ENCODE results near the gene MARCHF10.

The MARCHF10 gene

DNA sequence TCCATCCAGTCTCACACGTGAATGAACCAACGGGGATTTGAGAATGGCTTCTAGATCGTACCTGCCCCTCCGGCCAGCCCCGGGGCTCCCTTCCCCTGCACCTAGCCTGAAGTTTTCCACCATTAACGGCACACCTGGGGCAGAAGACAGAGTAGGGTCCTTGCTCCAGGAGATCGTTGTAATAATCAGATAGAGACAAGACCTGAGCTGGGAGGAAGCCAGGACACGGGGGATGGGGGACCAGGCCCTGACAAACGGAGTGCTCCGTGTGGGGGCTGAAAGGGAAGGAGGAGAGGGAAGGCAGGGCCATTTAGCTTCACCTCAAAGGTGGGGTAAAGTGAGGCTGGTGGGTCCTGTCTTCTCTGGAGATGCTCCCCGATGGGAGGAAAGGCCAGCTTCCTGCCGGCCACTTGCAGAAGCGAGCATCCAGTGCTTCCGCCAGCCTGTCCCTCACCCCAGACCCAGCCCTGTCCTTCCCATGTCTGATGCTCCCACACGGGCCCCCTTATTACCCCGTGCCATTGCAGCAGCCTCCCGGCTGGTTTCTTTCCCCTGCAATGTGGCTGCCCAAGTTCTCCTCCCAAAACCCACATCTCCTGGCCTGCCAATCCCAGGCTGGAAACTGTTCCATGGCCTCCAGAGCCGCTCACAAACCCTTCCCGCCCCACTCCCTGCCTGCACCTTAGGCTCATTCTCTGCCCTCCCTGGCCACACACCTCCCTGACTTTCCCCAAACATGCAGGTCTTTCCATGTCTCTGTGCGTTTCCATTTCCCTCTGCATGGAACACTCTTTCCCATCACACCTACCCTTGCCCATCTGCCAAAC lies 101.3 kb downstream of the MARCHF10 start:
- peaks cover 19% of the 10 kb centered on the region for H3K9me3 ChIP-seq (ENCODE audit: insufficient read depth, low read length)
- no peak overlapping the region for H3K9ac ChIP-seq (ENCODE audit: insufficient read length, low read depth)
- DNase-seq (ENCODE audit: low read depth, low spot score) = no peak
- H3K36me3 ChIP-seq (ENCODE audit: insufficient read depth, insufficient read length, low read length) = no peaks in the 10 kb centered on the region
- peaks cover 75% of the 10 kb centered on the region for H3K27me3 ChIP-seq (ENCODE audit: insufficient read depth, insufficient read length)
- H3K4me3 ChIP-seq (ENCODE audit: insufficient read length, low read depth) = no peak overlapping the region
- no peak for TF ChIP-seq SUZ12 (IDR thresholded peaks at IDR 0.05; ENCODE audit: extremely low read depth, insufficient read depth, insufficient read length)
- TF ChIP-seq ZNF274 (IDR thresholded peaks at IDR 0.05; ENCODE audit: low read depth, low read length) = no peak
- no peak for TF ChIP-seq YY1 (IDR thresholded peaks at IDR 0.05; ENCODE audit: insufficient read depth, insufficient read length)
- peaks cover 23% of the 10 kb centered on the region for H3K4me1 ChIP-seq (ENCODE audit: insufficient read depth, insufficient read length)

DNA sequence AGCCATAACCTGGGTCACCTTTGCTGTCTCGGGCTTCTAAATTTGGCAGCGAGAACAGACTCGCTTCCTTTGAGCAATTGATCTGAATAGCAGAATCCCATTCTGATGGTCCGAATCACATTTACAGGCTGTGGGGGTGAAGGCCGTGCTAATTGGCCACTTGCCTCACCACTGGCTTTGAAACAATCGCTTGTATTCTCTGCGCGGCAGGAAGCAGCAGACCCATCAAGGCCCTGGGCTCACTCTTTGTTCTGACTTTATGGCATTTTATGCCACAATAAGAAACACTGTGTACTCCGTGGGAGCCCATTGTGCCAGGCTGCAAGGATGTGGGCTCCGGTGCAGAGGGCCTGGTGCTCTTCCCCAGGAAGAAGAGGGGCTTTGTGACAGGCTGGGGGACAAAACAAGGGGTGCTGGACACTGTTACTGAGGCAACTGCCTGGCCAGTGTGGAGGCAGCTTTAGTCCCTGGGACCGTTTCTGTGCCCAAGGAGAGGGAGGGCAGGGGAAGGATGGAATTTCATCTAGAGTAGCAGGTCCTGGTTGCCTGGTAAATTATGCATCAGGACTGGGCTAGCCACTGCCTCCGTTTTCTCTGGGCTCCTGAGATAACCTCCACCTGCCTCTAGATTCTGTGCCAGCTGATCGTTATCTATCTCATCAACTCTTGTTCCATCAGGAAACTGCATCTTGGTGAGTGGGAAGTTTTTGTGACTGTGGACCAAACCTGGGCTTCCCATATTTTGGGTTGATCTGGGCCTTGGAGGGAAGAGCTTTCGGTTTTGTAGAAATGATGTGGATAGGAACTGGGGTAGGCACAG lies 102.1 kb downstream of the MARCHF10 start:
- Histone ChIP-seq H3K36me3 (ENCODE audit: insufficient read depth, insufficient read length, low read length) (no peaks in the 10 kb centered on the region), H3K4me1 (ENCODE audit: insufficient read depth, insufficient read length) (peaks cover 20% of the 10 kb centered on the region), H3K9me3 (ENCODE audit: insufficient read depth, low read length) (peaks cover 19% of the 10 kb centered on the region), H3K27me3 (ENCODE audit: insufficient read depth, insufficient read length) (peaks cover 78% of the 10 kb centered on the region), H3K9ac (ENCODE audit: insufficient read length, low read depth) (peak overlapping the region; percentile 79), H3K4me3 (ENCODE audit: insufficient read length, low read depth) (peak overlapping the region; percentile 48)
- DNase-seq (ENCODE audit: low read depth, low spot score) = peak; percentile 63
- TF ChIP-seq ZNF274 (IDR thresholded peaks at IDR 0.05; ENCODE audit: low read depth, low read length) = no peak
- TF ChIP-seq SUZ12 (IDR thresholded peaks at IDR 0.05; ENCODE audit: extremely low read depth, insufficient read depth, insufficient read length) = no peak
- TF ChIP-seq YY1 (IDR thresholded peaks at IDR 0.05; ENCODE audit: insufficient read depth, insufficient read length) = no peak

GRCh38 chr17:62705156-62705777 lies 102.8 kb downstream of the MARCHF10 start:
- H3K4me1 ChIP-seq (ENCODE audit: insufficient read depth, insufficient read length) = peaks cover 20% of the 10 kb centered on the region

DNA sequence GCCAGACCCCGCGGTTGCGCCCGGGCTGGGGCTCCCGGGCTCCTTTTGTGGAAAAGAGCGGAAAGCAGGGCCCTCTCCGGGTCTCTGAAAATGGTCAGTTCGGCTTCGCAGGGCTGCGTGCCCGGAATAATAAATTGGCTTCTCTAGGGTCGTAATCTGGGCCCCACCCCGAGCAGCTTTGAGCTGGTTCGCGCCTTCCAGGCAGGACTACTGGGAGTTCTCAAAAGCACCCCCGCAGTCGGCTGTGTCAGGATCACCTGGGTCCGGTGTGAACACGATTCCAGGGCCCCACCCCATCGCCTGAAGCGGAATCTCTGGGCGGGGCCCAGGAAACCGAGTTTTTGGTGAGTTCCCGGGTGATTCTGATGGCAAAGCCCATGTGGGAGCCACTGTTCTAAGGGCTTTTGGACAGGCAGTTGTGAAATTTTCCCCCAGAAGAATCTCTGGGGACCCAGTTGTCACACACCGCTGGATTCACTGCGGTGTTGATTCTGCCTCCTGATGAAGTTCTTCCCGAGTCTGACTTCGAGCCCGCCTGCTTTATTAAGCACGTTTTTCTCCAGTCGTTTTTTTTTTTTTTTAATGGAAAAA lies 103.6 kb downstream of the MARCHF10 start:
- no peak for TF ChIP-seq YY1 (IDR thresholded peaks at IDR 0.05; ENCODE audit: insufficient read depth, insufficient read length)
- no peak for TF ChIP-seq ZNF274 (IDR thresholded peaks at IDR 0.05; ENCODE audit: low read depth, low read length)
- no peak for TF ChIP-seq SUZ12 (IDR thresholded peaks at IDR 0.05; ENCODE audit: extremely low read depth, insufficient read depth, insufficient read length)
- peak overlapping the region; percentile 79 for H3K9ac ChIP-seq (ENCODE audit: insufficient read length, low read depth)
- H3K36me3 ChIP-seq (ENCODE audit: insufficient read depth, insufficient read length, low read length) = no peaks in the 10 kb centered on the region
- peaks cover 19% of the 10 kb centered on the region for H3K9me3 ChIP-seq (ENCODE audit: insufficient read depth, low read length)
- no peak for DNase-seq (ENCODE audit: low read depth, low spot score)
- peak overlapping the region; percentile 48 for H3K4me3 ChIP-seq (ENCODE audit: insufficient read length, low read depth)
- peaks cover 72% of the 10 kb centered on the region for H3K27me3 ChIP-seq (ENCODE audit: insufficient read depth, insufficient read length)
- peaks cover 20% of the 10 kb centered on the region for H3K4me1 ChIP-seq (ENCODE audit: insufficient read depth, insufficient read length)

More at GRCh38 chr17:62705156-62705777, 102.8 kb downstream of the MARCHF10 start:
- peak overlapping the region; percentile 48 for H3K4me3 ChIP-seq (ENCODE audit: insufficient read length, low read depth)
- H3K36me3 ChIP-seq (ENCODE audit: insufficient read depth, insufficient read length, low read length) = no peaks in the 10 kb centered on the region
- peaks cover 19% of the 10 kb centered on the region for H3K9me3 ChIP-seq (ENCODE audit: insufficient read depth, low read length)
- no peak for DNase-seq (ENCODE audit: low read depth, low spot score)
- peaks cover 76% of the 10 kb centered on the region for H3K27me3 ChIP-seq (ENCODE audit: insufficient read depth, insufficient read length)
- H3K9ac ChIP-seq (ENCODE audit: insufficient read length, low read depth) = peak overlapping the region; percentile 79
- TF ChIP-seq SUZ12 (IDR thresholded peaks at IDR 0.05; ENCODE audit: extremely low read depth, insufficient read depth, insufficient read length) = no peak
- no peak for TF ChIP-seq YY1 (IDR thresholded peaks at IDR 0.05; ENCODE audit: insufficient read depth, insufficient read length)

GRCh38 chr17:62703776-62704380 lies 104.2 kb downstream of the MARCHF10 start:
- Histone ChIP-seq H3K36me3 (ENCODE audit: insufficient read depth, insufficient read length, low read length) (no peaks in the 10 kb centered on the region), H3K4me1 (ENCODE audit: insufficient read depth, insufficient read length) (peaks cover 20% of the 10 kb centered on the region), H3K9me3 (ENCODE audit: insufficient read depth, low read length) (peaks cover 17% of the 10 kb centered on the region), H3K4me3 (ENCODE audit: insufficient read length, low read depth) (peak overlapping the region; percentile 48), H3K9ac (ENCODE audit: insufficient read length, low read depth) (peak overlapping the region; percentile 79), H3K27me3 (ENCODE audit: insufficient read depth, insufficient read length) (peaks cover 72% of the 10 kb centered on the region)
- TF ChIP-seq ZNF274 (IDR thresholded peaks at IDR 0.05; ENCODE audit: low read depth, low read length) = no peak
- TF ChIP-seq YY1 (IDR thresholded peaks at IDR 0.05; ENCODE audit: insufficient read depth, insufficient read length) = no peak
- no peak for TF ChIP-seq SUZ12 (IDR thresholded peaks at IDR 0.05; ENCODE audit: extremely low read depth, insufficient read depth, insufficient read length)
- peak; percentile 40 for DNase-seq (ENCODE audit: low read depth, low spot score)

DNA sequence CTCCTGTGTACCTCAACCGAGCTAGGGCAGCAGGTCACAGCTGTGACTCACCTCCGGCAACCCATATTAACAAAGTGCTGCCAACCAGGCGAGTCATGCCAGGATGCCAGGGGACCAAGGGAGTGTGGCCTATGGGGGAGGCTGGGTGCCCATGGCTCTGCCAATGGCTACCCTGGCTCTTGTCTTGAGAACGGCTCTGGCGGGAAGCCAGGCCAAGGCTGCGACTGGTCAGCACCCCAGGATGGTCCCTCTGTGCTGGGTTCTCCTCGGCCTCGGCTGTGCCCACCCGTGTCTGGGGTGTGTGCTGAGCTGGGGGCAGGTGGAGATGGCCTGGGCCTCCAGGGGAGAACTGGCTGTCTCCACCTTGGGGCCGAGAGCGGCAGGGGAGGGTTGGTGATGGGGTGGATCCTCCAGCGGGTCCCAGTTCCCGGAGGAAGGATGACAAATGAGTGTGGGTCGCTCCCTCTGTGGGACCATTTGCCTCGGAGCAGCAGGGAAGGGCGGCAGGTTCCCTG lies 104.8 kb downstream of the MARCHF10 start:
- TF ChIP-seq YY1 (IDR thresholded peaks at IDR 0.05; ENCODE audit: insufficient read depth, insufficient read length) = no peak
- DNase-seq (ENCODE audit: low read depth, low spot score) = no peak
- Histone ChIP-seq H3K4me3 (ENCODE audit: insufficient read length, low read depth) (peak overlapping the region; percentile 48), H3K27me3 (ENCODE audit: insufficient read depth, insufficient read length) (peaks cover 67% of the 10 kb centered on the region), H3K9ac (ENCODE audit: insufficient read length, low read depth) (peak overlapping the region; percentile 79), H3K9me3 (ENCODE audit: insufficient read depth, low read length) (peaks cover 11% of the 10 kb centered on the region), H3K36me3 (ENCODE audit: insufficient read depth, insufficient read length, low read length) (no peaks in the 10 kb centered on the region), H3K4me1 (ENCODE audit: insufficient read depth, insufficient read length) (peaks cover 20% of the 10 kb centered on the region)

All from NT2/D1 (cell line).